IPS-20b (cell line): ENCODE results near the gene MIEF2.

Experiments
- H3K27ac ChIP-seq: one replicate; pipeline ENCODE4 v1.5.1; 2013; ENCODE audit warnings: low read length
- H3K27me3 ChIP-seq: 2 replicates; pipeline ENCODE4 v1.6.1; 2013; ENCODE audit warnings: mild to moderate bottlenecking, low read length, inconsistent platforms; ENCODE audit not compliant: insufficient read depth
- H3K36me3 ChIP-seq: 2 replicates; pipeline ENCODE4 v1.6.1; 2013; ENCODE audit warnings: low read depth, mild to moderate bottlenecking, inconsistent platforms, low read length, moderate library complexity; ENCODE audit not compliant: insufficient read depth
- H3K4me1 ChIP-seq: 2 replicates; pipeline ENCODE4 v1.6.1; 2013; ENCODE audit warnings: mild to moderate bottlenecking, control low read depth, inconsistent platforms, low read length, moderate library complexity; ENCODE audit not compliant: insufficient read depth
- H3K4me3 ChIP-seq: 2 replicates; pipeline ENCODE4 v1.5.1; 2013; ENCODE audit warnings: mild to moderate bottlenecking, low read length, inconsistent platforms
- H3K9ac ChIP-seq: 2 replicates; pipeline ENCODE4 v1.6.1; 2013; ENCODE audit warnings: low read depth, mild to moderate bottlenecking, inconsistent platforms, low read length, moderate library complexity
- H3K9me3 ChIP-seq: 2 replicates; pipeline ENCODE4 v1.6.1; 2013; ENCODE audit warnings: mild to moderate bottlenecking, low read depth, low read length, inconsistent platforms; ENCODE audit not compliant: insufficient read depth

Gene MIEF2

GRCh38 chr17:18250708-18251107 is 9.8 kb upstream of the MIEF2 start:
- Histone ChIP-seq H3K9ac (no peak overlapping the region), H3K27ac (no peak overlapping the region), H3K36me3 (peaks cover 88% of the 10 kb centered on the region)

GRCh38 chr17:18251204-18251603 is 9.3 kb upstream of the MIEF2 start:
- Histone ChIP-seq H3K27me3 (no peaks in the 10 kb centered on the region), H3K4me1 (peaks cover 8% of the 10 kb centered on the region; the same call in 1 of the 2 replicates), H3K36me3 (peaks cover 88% of the 10 kb centered on the region), H3K9ac (no peak overlapping the region), H3K27ac (no peak overlapping the region), H3K9me3 (no peaks in the 10 kb centered on the region), H3K4me3 (no peak overlapping the region)

More at GRCh38 chr17:18250708-18251107, 9.8 kb upstream of the MIEF2 start:
- Histone ChIP-seq H3K4me3 (no peak overlapping the region), H3K9me3 (no peaks in the 10 kb centered on the region), H3K4me1 (peaks cover 8% of the 10 kb centered on the region; the same call in 1 of the 2 replicates), H3K27me3 (no peaks in the 10 kb centered on the region)

- Histone ChIP-seq H3K27me3 (no peaks in the 10 kb centered on the region), H3K4me1 (peaks cover 8% of the 10 kb centered on the region), H3K9me3 (no peaks in the 10 kb centered on the region), H3K36me3 (peaks cover 87% of the 10 kb centered on the region), H3K27ac (no peak overlapping the region), H3K4me3 (no peak overlapping the region), H3K9ac (no peak overlapping the region)
These were observed 8.3 kb upstream of the MIEF2 start for GRCh38 chr17:18252160-18252559.

- Histone ChIP-seq H3K4me3 (no peak overlapping the region), H3K9ac (no peak overlapping the region), H3K9me3 (no peaks in the 10 kb centered on the region), H3K27ac (no peak overlapping the region), H3K27me3 (no peaks in the 10 kb centered on the region), H3K4me1 (peaks cover 7% of the 10 kb centered on the region), H3K36me3 (peaks cover 79% of the 10 kb centered on the region)
These were observed 7.1 kb upstream of the MIEF2 start for GRCh38 chr17:18253187-18253884.

GRCh38 chr17:18253947-18254821 is 6.3 kb upstream of the MIEF2 start:
- no peak overlapping the region for H3K27ac ChIP-seq
- H3K36me3 ChIP-seq, result peaks cover 70% of the 10 kb centered on the region
- no peak overlapping the region for H3K4me3 ChIP-seq

GRCh38 chr17:18254888-18255649 is 5.4 kb upstream of the MIEF2 start:
- no peak overlapping the region for H3K27ac ChIP-seq
- no peaks in the 10 kb centered on the region for H3K9me3 ChIP-seq
- H3K36me3 ChIP-seq, result peaks cover 66% of the 10 kb centered on the region
- H3K4me1 ChIP-seq, result peaks cover 11% of the 10 kb centered on the region
- no peak overlapping the region for H3K4me3 ChIP-seq
- H3K27me3 ChIP-seq, result no peaks in the 10 kb centered on the region
- no peak overlapping the region for H3K9ac ChIP-seq

More at GRCh38 chr17:18253947-18254821, 6.3 kb upstream of the MIEF2 start:
- Histone ChIP-seq H3K27me3 (no peaks in the 10 kb centered on the region), H3K9me3 (no peaks in the 10 kb centered on the region), H3K9ac (no peak overlapping the region), H3K4me1 (peaks cover 7% of the 10 kb centered on the region)

- Histone ChIP-seq H3K9ac (peak overlapping the region; percentile 86; the same call in 1 of the 2 replicates), H3K4me3 (no peak overlapping the region), H3K4me1 (peaks cover 11% of the 10 kb centered on the region), H3K36me3 (peaks cover 53% of the 10 kb centered on the region), H3K9me3 (no peaks in the 10 kb centered on the region), H3K27me3 (no peaks in the 10 kb centered on the region), H3K27ac (peak overlapping the region; percentile 17)
These were observed 4.1 kb upstream of the MIEF2 start for GRCh38 chr17:18256351-18256750.

- H3K4me1 ChIP-seq, result peaks cover 11% of the 10 kb centered on the region
- H3K27ac ChIP-seq, result no peak overlapping the region
- no peaks in the 10 kb centered on the region for H3K27me3 ChIP-seq
- peak overlapping the region; percentile 86; the same call in 1 of the 2 replicates for H3K9ac ChIP-seq
- H3K9me3 ChIP-seq, result no peaks in the 10 kb centered on the region
- peak overlapping the region; percentile 99 for H3K4me3 ChIP-seq
- peaks cover 49% of the 10 kb centered on the region for H3K36me3 ChIP-seq
These were observed 3.7 kb upstream of the MIEF2 start for GRCh38 chr17:18256776-18257175.

GRCh38 chr17:18257268-18257981 is 3.0 kb upstream of the MIEF2 start:
- peak overlapping the region; percentile 99 for H3K4me3 ChIP-seq
- H3K4me1 ChIP-seq, result peaks cover 11% of the 10 kb centered on the region
- H3K27me3 ChIP-seq, result no peaks in the 10 kb centered on the region
- H3K27ac ChIP-seq, result peak overlapping the region; percentile 87
- H3K36me3 ChIP-seq, result peaks cover 42% of the 10 kb centered on the region
- no peaks in the 10 kb centered on the region for H3K9me3 ChIP-seq
- H3K9ac ChIP-seq, result peak overlapping the region; percentile 86; the same call in 1 of the 2 replicates

- H3K4me1 ChIP-seq, result peaks cover 11% of the 10 kb centered on the region
These were observed 2.5 kb upstream of the MIEF2 start for GRCh38 chr17:18257982-18258355.

More at GRCh38 chr17:18257982-18258355, 2.5 kb upstream of the MIEF2 start:
- H3K9me3 ChIP-seq, result no peaks in the 10 kb centered on the region
- H3K27me3 ChIP-seq, result no peaks in the 10 kb centered on the region
- H3K9ac ChIP-seq, result peak overlapping the region; percentile 86; the same call in 1 of the 2 replicates
- H3K4me3 ChIP-seq, result peak overlapping the region; percentile 99
- peaks cover 37% of the 10 kb centered on the region for H3K36me3 ChIP-seq
- H3K27ac ChIP-seq, result peak overlapping the region; percentile 87
